GM19328 (cell line): ENCODE results near the gene DTL.

Source experiments
- ATAC-seq: cut with Tn5 transposase; IDR thresholded peaks from one replicate; pipeline ENCODE4 v1.9.1; 2021; ENCODE audit warnings: mild to moderate bottlenecking, moderate library complexity; ENCODE audit not compliant: unreplicated experiment

DTL gene

GRCh38 chr1:212035835-212036605 lies 472 bp downstream of the DTL start:
- peak; percentile 17 for ATAC-seq

- no peak for ATAC-seq
These were observed 2.4 kb downstream of the DTL start for GRCh38 chr1:212037900-212038299.

- no peak for ATAC-seq
These were observed 4.1 kb downstream of the DTL start for GRCh38 chr1:212039622-212040021.

- no peak for ATAC-seq
These were observed 5.3 kb downstream of the DTL start for GRCh38 chr1:212040629-212041412.

GRCh38 chr1:212042436-212042835 lies 6.9 kb downstream of the DTL start:
- no peak for ATAC-seq

- no peak for ATAC-seq
These were observed 9.3 kb downstream of the DTL start for GRCh38 chr1:212044851-212045250.

- no peak for ATAC-seq
These were observed 10.4 kb downstream of the DTL start for GRCh38 chr1:212045981-212046380.

GRCh38 chr1:212053993-212054392 lies 18.4 kb downstream of the DTL start:
- no peak for ATAC-seq

- ATAC-seq = no peak
These were observed 19.8 kb downstream of the DTL start for GRCh38 chr1:212055333-212055732.

- ATAC-seq = no peak
These were observed 25.3 kb downstream of the DTL start for GRCh38 chr1:212060632-212061472.

GRCh38 chr1:212062832-212063438 lies 27.4 kb downstream of the DTL start:
- no peak for ATAC-seq

- ATAC-seq = no peak
These were observed 32.2 kb downstream of the DTL start for GRCh38 chr1:212067787-212068186.

- no peak for ATAC-seq
These were observed 35.3 kb downstream of the DTL start for GRCh38 chr1:212070720-212071302.

GRCh38 chr1:212072047-212072446 lies 36.5 kb downstream of the DTL start:
- ATAC-seq = no peak

- no peak for ATAC-seq
These were observed 37.9 kb downstream of the DTL start for GRCh38 chr1:212073490-212073889.

- ATAC-seq = no peak
These were observed 38.8 kb downstream of the DTL start for GRCh38 chr1:212074313-212074712.

- ATAC-seq = no peak
These were observed 39.3 kb downstream of the DTL start for GRCh38 chr1:212074856-212075255.

GRCh38 chr1:212077028-212077427 lies 41.5 kb downstream of the DTL start:
- no peak for ATAC-seq

- ATAC-seq = no peak
These were observed 43.3 kb downstream of the DTL start for GRCh38 chr1:212078826-212079225.

GRCh38 chr1:212082765-212083406 lies 47.3 kb downstream of the DTL start:
- no peak for ATAC-seq
